AML-193 (cell line): ENCODE data around the gene ADIPOR2.
"Not testable (repeated sequence)": the region's sequence is repeated elsewhere in the genome, so short reads cannot be mapped to it uniquely, and the experiment has no call there.

Experiments
- DNase-seq, 2 experiments: peaks; one replicate each; lab custom pipeline; 2025; lab: John Stamatoyannopoulos, UW

ADIPOR2 gene

DNA sequence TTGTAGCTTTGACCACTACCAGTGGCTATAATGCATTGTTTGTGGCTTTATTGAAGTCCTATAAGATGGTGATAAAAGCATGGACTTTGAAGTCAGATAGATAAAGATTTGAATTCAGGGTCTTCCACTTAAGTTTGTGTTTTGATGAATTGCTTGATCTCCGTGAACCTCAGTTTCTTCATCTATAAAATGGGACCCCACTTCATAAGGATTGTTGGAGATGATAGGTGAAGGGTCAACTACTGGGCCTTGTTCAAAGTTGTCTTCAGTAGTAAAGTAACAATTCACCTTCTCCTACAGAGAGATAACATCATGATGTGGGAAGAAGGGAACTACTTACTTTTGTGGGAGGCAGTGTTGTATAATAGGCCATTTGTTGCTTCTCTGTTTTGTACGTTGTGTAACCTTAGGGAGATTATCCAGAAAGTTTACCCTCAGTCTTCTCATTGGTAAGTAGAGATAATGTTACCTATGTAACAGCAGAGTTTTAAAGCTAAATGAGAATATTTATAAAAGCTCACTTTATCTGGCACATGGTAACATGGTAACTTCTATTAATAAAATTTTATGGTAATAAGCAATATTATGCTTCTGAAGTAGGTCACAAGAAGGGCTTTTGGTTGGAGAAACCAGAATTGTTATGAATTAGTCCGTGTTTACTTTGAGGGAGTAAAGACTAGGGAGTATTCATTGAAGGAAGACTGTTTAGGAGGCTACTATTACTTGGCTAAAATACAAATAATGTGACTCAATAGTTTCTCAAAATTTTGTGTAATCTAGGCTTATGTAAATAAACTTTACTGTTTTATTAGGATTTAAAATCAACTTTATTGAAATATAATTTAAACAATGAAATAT lies 15.1 kb downstream of the ADIPOR2 start:
- no peak for DNase-seq

DNA sequence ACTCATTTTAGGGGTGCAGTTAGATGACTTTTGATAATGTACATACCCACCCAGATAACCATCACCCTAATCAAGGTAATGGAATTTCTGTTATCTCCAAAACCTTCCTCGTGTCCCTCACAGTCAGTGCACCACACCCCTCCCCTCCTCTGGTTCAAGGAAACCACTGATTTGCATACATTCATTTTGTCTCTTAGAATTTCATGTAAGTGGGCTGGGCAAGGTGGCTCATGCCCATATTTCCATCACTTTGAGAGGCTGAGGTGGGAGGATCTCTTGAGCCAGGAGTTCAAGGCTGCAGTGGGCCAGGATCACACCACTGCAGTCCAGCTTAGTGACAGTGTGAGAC lies 15.7 kb downstream of the ADIPOR2 start:
- DNase-seq = no peak

DNA sequence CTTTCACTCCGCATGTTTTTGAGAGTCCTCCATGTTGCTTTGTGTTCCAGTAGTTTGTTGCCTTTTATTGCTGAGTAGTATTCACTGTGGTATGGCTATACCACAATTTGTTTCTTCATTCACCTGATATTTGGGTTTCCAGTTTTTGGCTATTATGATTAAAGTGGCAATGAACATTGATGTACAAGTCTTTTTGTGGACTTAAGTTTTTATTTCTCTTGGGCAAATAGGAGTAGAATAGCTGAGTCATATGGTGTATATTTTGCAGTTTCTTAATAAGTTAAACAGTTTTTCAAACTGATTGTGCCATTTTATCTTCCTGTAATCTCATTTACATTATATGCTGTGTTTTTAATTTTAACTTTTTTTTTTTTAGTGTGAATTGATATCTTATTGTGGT lies 16.2 kb downstream of the ADIPOR2 start:
- no peak for DNase-seq

DNA sequence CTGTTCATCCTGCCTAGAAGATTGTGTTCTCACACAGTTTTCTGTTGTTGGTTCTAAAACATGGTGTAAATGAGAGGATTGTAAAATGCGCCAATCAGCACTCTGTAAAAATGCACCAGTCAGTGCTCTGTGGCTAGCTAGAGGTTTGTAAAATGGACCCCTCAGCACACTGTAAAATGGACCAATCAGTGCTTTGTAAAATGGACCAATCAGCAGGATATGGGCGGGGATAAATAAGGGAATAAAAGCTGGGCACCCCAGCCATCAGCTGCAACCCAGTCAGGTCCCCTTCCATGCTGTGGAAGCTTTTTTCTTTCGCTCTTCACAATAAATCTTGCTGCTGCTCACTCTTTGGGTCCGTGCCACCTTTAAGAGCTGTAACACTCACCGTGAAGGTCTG lies 19.1 kb downstream of the ADIPOR2 start:
- DNase-seq = not testable (repeated sequence)

DNA sequence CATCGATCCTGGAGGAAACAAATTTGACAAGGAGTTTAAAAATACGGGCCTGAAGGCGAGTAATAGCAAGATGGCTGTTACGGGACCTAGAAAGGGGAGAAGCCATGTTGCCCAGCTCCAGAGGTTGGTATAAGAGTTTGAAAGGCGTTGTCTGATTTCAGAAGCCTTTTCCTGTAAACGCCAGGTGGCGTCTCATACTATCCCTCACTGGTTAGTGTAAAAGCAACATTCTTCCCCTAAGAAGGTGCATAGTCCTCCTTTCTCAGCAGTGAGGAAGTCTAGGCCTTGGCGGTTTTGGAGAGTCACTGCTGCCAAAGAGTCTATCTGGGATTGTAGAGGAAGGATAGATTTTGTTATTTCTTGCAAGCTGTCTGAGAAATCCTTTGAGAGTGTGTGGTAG lies 20.0 kb downstream of the ADIPOR2 start:
- DNase-seq = not testable (repeated sequence)

DNA sequence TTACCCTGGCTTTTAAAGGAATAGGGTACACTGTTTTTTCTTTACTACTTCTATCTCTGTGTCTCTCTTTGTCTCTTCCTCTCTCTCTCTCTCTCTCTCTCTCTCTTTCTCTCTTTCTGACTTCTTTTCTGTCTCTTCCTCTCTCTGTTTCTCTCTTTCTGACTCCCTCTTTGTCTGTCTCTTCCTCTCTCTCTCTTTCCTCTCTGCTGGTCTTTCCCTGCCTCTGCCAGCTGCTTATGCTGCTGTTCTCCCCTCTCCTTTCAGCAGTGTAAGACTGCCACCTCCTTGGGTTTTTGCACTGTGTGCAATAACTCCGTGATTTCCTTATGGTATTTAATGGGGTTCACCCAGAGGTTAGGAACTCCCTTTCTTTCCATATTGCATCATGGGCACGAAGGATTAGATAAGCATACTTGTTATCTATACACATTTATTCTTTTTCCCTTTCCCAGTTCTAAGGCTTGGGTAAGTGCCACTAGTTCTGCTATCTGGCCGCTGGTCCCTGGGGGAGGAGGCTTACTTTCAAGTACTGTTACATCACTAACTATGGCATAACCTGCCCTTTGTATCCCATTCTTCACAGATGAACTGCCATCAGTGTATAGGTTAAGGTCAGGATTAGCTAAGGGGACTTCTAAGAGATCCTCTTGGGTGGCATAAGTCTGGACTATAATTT lies 20.8 kb downstream of the ADIPOR2 start:
- DNase-seq = not testable (repeated sequence)

DNA sequence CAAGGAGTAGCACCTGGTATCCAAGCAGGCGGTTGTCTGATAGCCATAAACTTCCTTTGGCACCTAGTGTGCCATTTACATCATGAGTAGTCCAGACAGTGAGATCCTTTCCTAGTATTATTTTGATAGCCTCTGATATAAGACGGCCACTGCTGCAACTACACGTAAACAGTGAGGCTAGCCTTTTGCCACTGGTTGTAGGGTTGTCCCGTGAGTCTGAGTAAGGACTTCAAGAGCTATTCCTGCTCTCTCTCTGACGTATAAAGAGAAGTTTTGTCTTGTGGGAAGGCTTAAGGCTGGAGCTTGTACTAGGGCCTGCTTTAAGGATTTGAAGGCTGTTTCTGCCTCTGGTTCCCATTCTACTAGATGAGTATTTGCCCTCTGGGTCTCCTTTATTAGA lies 21.4 kb downstream of the ADIPOR2 start:
- not testable (repeated sequence) for DNase-seq

DNA sequence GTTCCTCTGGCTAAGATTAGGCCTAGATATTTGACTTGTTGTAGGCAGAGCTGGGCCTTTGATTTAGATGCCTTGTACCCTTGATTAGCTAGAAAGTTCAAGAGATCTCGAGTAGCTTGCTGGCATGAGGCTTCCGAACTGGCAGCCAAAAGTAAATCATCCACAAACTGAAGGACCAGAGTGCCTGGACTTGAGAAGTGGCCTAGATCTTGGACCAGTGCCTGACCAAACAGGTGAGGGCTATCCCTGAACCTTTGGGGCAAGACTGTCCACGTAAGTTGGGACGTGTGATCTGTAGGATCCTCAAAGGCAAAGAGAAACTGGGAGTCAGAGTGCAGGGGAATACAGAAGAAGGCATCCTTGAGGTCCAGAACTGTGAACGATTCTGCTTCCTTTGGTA lies 22.0 kb downstream of the ADIPOR2 start:
- DNase-seq = not testable (repeated sequence)

DNA sequence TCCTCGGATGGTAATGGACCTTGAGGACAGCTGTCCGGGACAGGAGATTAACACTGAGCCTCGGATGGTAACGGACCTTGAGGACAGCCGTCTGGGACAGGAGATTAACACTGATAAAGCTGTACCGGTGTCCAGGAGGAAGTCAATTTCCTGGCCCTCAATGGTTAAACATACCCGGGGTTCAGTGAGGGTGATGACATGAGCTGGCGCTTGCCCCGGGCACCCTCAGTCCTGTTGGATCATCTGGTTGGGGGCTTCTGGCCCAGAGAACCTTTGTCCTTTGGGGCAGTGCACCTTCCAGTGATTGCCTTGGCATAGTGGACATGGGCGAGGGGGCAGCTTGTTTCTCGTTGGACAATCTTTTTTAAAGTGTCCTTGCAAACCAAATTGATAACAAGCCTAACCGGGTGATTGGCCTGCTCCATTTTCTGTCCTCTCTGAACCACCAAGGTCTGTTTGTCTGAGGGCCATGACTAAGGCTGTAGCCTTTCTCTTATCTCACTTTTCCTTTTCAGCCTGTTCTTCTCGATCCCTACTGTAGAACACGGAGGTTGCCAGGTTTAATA lies 23.0 kb downstream of the ADIPOR2 start:
- DNase-seq = not testable (repeated sequence)

DNA sequence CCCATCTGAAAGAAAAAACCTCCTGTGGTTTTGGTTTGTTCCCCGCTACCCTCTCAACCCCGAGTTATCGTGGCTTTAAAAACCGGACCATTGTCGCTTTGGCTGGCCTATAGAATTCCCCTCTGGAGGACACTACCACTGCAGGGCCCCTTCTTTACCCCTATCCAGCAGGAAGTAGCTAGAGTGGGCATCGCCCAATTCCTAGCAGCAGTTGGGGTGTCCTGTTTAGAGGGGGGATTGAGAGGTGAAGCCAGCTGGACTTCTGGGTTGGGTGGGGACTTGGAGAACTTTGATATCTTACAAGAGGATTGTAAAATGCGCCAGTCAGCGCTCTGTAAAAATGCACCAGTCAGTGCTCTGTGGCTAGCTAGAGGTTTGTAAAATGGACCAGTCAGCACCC lies 24.6 kb downstream of the ADIPOR2 start:
- DNase-seq = not testable (repeated sequence)

DNA sequence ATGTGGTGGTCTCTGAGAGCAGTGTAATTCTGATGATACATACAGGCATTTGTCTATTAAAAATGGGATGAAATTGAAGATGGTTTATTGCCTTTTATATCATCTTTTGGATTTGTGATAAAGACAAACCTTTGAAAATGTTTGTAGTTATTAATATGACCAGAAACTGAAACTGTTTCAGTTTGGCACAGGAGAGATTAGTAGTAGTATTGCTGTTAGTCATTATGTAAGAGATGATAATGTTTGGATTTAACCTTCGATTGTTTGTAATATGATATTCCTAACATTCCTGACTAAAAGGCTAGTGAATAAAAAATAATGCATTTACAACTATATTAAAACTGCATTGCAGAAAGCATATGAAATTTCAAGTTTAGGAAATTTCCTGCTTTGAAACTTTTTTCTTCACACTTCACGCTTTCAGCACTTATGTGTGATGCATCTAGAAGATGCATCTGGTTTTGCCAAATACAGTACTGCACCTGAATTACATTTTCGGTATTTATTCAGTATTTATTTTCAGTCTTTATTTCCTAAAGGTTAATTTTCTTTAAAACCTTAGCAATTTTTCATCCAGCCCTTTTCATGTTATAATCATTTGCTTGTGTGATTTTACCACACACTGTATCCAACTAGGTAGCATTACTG lies 25.5 kb downstream of the ADIPOR2 start:
- no peak for DNase-seq

DNA sequence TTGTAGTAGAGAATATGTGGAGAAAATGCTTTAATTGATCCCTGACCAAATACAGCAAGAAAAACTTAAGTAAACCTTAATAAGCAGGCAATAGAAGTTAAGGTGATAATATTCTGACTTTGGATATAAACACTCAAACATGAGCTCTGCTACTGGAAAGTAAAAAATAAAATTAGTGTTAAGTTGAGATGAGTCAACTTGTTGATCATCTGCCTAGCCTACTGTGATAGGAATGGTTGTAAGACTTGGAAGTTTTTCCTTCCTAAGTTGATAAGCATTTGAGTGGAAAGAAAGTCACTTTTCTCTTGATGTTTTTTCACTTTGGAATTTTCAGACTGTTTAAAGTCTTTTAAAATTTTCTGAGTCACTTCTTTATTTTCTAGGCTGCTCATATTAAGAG lies 26.0 kb downstream of the ADIPOR2 start:
- DNase-seq = no peak

DNA sequence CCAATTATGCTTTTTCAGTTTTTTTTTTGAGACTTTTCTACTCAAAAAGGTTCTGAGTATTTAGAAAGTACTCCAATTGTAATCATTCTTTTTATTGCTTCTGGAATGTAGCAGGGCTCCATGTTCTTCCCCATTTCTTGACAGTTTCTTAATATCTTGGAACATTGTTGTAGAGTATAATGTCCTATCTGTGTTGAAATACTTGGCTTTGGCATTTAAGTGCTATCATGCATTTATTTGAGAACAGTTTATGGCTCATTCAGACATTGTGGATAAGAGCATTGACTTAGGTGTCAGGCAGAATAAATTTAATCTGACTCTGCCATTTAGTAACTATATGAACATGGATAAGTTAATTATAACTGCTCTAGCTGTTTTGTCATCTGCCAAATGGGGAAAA lies 28.3 kb downstream of the ADIPOR2 start:
- DNase-seq = no peak

DNA sequence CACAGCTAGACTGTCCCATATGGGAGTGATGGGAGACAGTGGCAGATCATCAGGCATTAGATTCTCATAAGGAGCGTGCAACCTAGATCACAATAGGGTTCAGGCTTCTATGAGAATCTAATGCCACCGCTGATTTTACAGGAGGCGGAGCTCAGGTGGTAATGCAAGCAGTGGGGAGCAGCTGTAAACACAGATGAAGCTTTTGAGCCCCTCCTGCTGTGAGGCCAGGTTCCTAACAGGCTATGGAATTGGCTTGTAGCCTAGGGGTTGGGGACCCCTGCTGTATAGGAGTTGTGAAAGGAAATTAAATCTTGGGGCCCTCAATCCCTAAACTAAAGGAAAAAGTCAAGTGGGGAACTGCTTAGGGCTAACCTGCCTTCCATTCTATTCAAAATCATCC lies 29.6 kb downstream of the ADIPOR2 start:
- no peak for DNase-seq

DNA sequence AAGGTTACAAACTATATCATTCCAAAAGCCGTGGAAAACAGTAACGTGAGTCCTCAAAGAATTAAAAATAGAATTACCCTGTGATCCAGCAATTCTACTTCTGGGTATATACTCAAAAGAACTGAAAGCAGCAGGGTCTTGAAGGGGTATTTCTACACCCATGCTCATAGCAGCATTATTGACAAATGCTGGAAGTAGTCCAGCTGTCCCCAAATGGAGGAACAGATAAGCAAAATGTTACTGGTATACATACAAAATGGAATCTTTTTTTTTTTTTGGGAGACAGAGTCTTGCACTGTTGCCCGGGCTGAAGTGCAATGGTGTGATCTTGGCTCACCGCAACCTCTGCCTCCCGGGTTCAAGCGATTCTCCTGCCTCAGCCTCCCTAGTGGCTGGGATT lies 32.9 kb downstream of the ADIPOR2 start:
- no peak for DNase-seq

DNA sequence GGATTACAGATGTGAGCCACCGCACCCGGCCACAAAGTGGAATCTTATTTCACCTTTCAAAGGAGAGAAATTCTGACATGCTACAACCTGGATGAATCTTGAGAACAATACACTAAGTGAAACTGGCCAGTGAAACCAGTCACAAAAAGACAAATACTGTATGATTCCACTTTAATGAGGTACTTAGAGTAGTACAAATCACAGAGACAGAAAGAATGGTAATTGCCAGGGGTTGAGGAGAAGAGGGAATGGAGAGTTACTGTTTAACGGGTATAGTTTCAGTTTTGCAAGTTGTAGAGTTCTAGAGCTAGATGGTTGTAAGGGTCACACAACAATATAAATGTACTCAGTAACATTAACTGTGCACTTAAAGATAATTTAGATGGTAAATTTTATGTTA lies 33.4 kb downstream of the ADIPOR2 start:
- DNase-seq = no peak

DNA sequence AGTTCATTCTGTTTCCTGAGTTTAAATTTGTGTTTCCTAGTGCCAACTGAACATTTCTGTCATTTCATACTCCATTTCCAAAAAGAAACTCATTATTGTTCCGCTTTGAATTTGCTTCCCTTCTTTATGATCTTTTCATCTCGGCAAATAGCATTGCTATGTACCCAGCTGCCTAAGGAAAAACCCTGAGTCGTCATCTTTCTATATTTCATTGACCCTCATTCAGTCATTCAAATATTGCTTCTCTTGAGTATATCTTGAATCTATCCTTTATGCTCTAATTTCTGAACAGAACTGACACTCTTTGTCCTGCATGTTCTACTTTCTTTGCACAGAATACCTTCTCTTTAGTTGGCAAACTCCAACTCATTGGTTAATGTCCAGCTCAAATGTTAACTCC lies 35.9 kb downstream of the ADIPOR2 start:
- DNase-seq = no peak

DNA sequence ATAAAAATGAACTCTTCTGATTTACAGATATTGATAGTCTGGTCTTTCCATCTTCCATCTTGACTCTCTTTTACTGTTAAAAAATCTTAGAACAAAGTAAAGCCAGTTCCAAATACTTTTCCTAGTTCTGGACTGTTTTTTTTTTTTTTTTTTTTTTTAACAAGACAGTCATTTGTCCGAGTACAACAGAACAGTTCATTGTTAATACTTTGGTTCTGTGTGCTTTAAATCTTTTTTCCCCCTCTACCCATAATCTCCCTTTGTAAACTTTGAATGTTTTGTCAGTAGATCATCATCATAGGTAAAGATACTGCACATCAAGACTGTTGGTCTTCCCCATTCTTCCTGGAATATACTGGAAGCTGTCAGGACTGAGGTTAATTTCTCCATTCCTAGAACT lies 38.0 kb downstream of the ADIPOR2 start:
- DNase-seq = no peak

DNA sequence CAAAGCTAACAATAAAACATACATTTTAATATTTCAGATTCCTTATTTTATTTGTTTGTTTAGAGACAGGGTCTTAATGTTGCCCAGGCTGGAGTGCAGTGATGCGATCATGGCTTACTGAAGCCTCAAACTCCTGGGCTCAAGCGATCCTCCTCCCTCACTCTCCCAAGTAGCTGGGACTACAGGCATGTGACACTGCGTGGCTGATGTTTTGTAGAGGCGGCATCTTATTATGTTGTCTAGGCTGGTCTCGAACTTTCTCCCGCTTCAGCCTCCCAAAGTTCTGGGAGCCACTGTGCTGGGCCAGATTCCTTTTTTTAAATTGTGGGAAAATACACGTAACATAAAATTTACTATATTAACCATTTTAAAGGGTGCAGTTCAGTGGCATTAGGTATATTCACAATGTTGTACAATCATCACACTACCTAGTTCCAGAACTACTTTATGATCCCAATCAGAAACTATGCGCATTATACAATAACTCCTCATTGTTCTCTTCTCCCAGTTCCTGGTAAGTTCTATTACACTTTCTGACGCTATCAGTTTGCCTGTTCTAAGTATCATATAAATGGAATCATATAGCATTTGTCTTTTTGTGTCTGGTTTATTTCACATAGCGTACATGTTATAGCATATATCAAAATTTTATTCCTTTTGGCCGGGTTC lies 40.3 kb downstream of the ADIPOR2 start:
- no peak for DNase-seq

DNA sequence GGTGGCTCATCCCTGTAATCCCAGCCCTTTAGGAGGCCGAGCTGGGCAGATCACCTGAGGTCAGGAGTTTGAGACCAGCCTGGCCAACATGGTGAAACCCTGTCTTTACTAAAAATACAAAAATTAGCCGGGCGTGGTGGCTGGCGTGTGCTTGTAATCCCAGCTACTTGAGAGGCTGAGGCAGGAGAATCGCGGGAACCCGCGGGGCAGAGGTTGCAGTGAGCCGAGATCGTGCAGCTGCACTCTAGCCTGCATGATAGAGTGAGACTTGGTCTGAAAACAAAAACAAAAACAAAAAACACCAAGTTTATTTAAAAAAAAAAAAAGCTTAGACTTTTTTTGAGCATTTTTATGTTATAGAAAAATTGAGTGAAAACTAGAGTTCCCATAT lies 40.8 kb downstream of the ADIPOR2 start:
- not testable (repeated sequence) for DNase-seq

DNA sequence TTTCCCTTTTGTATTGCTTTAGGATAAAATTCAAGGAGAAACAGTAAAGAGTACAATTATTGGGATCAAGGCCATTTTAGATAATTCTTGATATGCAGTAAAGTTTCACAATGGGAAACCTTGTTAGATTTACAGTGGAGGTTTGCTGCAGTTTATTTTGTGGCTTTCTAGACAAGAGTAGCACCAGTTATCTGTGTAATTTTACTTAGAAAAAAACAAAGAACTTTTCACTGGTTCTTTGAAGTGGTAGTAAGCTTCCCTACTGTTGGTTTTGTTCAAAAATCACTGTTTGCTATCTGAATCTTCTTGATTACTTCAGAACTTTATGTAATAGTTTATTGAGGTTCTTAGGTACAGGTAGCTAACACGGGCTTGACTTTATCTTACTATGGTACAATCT lies 42.0 kb downstream of the ADIPOR2 start:
- DNase-seq = no peak

DNA sequence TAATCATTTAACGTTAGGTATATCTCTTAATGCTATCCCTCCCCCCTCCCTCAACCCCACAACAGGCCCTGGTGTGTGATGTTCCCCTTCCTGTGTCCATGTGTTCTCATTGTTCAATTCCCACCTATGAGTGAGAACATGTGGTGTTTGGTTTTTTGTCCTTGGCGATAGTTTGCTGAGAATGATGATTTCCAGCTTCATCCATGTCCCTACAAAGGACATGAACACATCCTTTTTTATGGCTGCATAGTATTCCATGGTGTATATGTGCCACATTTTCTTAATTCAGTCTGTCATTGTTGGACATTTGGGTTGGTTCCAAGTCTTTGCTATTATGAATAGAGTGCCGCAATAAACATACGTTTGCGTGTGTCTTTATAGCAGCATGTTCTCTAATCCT lies 42.8 kb downstream of the ADIPOR2 start:
- not testable (repeated sequence) for DNase-seq
